GM21515 (cell line): ENCODE data around the gene PRSS50.
"Not testable (repeated sequence)": the region's sequence is repeated elsewhere in the genome, so short reads cannot be mapped to it uniquely, and the experiment has no call there.

ENCODE experiments used
- ATAC-seq: cut with Tn5 transposase; IDR thresholded peaks from one replicate; pipeline ENCODE4 v1.9.1; 2021; ENCODE audit not compliant: unreplicated experiment

PRSS50 gene

GRCh38 chr3:46709157-46709654 is 8.5 kb downstream of the PRSS50 start:
- ATAC-seq = no peak

GRCh38 chr3:46708401-46709156 is 9.1 kb downstream of the PRSS50 start:
- no peak for ATAC-seq

GRCh38 chr3:46707601-46708011 is 10.1 kb downstream of the PRSS50 start:
- no peak for ATAC-seq

GRCh38 chr3:46706771-46707582 is 10.7 kb downstream of the PRSS50 start:
- ATAC-seq = no peak

- ATAC-seq = no peak
These were observed 11.7 kb downstream of the PRSS50 start for GRCh38 chr3:46705751-46706552.

GRCh38 chr3:46705022-46705530 is 12.6 kb downstream of the PRSS50 start:
- no peak for ATAC-seq

- ATAC-seq = not testable (repeated sequence)
These were observed 13.3 kb downstream of the PRSS50 start for GRCh38 chr3:46704346-46704745.

GRCh38 chr3:46703013-46703520 is 14.6 kb downstream of the PRSS50 start:
- no peak for ATAC-seq

GRCh38 chr3:46702246-46703012 is 15.2 kb downstream of the PRSS50 start:
- no peak for ATAC-seq

- no peak for ATAC-seq
These were observed 16.3 kb downstream of the PRSS50 start, which contains the start of gene TMIE for GRCh38 chr3:46701181-46701939. TMIE (plus strand) TSS chr3:46701392; CDS start chr3:46701488, 96 bp downstream.

GRCh38 chr3:46700772-46701171 is 16.9 kb downstream of the PRSS50 start:
- ATAC-seq = no peak

- ATAC-seq = no peak
These were observed 17.8 kb downstream of the PRSS50 start for GRCh38 chr3:46699676-46700523.

GRCh38 chr3:46695962-46696894 is 21.4 kb downstream of the PRSS50 start:
- ATAC-seq = no peak

- no peak for ATAC-seq
These were observed 22.3 kb downstream of the PRSS50 start for GRCh38 chr3:46695177-46695961.

- no peak for ATAC-seq
These were observed 23.1 kb downstream of the PRSS50 start for GRCh38 chr3:46694520-46694919.

- ATAC-seq = no peak
These were observed 23.8 kb downstream of the PRSS50 start for GRCh38 chr3:46693892-46694226.
